H1 (cell line): ENCODE data around the gene ACER1. TPM values are rescaled to one million over a fixed set of nuclear protein-coding genes. Genes with fewer than 3 reads are reported as not detected.

Source experiments
- CBX8 ChIP-seq: fragments of 300-800, 300-1000 bp; sonication (generic); IDR thresholded peaks from 2 replicates; pipeline ENCODE4 v1.7.1; 2016; ENCODE audit warnings: low read depth, low read length, borderline replicate concordance
- CHD1 ChIP-seq: IDR thresholded peaks from 2 replicates; pipeline ENCODE4 v1.6.1; 2012; ENCODE audit warnings: low read depth, low read length, improper control_type of control experiment
- CHD7 ChIP-seq: fragments of 300-600 bp; sonication (generic); IDR thresholded peaks from 2 replicates; pipeline ENCODE4 v1.7.1; 2012; ENCODE audit warnings: low read length, moderate library complexity, mild to moderate bottlenecking, inconsistent platforms; ENCODE audit not compliant: insufficient replicate concordance
- E2F6 ChIP-seq: IDR thresholded peaks from 2 replicates; pipeline ENCODE4 v1.6.1; 2012; ENCODE audit warnings: inconsistent platforms
- EGR1 ChIP-seq: IDR thresholded peaks from 2 replicates; pipeline ENCODE4 v1.6.1; 2011; ENCODE audit warnings: low read depth, low read length, borderline replicate concordance
- FOSL1 ChIP-seq: IDR thresholded peaks from 2 replicates; pipeline ENCODE4 v1.6.1; 2011; ENCODE audit warnings: mild to moderate bottlenecking, low read depth, low read length, moderate library complexity; ENCODE audit not compliant: insufficient read depth
- HDAC6 ChIP-seq: IDR thresholded peaks from one replicate; pipeline ENCODE4 v1.7.1; 2012; ENCODE audit warnings: low read depth, mild to moderate bottlenecking, inconsistent platforms, low read length, moderate library complexity
- NRF1 ChIP-seq: IDR thresholded peaks from 2 replicates; pipeline ENCODE4 v1.6.1; 2011; ENCODE audit warnings: mild to moderate bottlenecking, low read depth, low read length, improper control_type of control experiment
- SP1 ChIP-seq: IDR thresholded peaks from 2 replicates; pipeline ENCODE4 v1.6.1; 2011; ENCODE audit warnings: low read depth, low read length
- TAF7 ChIP-seq: optimal IDR thresholded peaks from 2 replicates; pipeline ENCODE3; 2011; ENCODE audit warnings: low read depth, mild to moderate bottlenecking, inconsistent platforms, low read length, moderate library complexity, borderline replicate concordance
- YY1 ChIP-seq: IDR thresholded peaks from 2 replicates; pipeline ENCODE4 v1.6.1; 2011; ENCODE audit warnings: low read depth, mild to moderate bottlenecking, low read length
- polyA plus RNA-seq, 7 experiments: library from polyadenylated mRNA; depleted of rRNA in 3 of 7; stranded (reverse) in 5 of 7; unstranded in 2 of 7; fragments of >200 nt in 5 of 7; fragments of 200-250 nt in 2 of 7; gene quantifications; 1 replicate in 5 of 7; 2 replicates in 1 of 7; 4 replicates in 1 of 7; pipeline versions ENCODE4 v1.2.1 to v1.2.3, GENCODE V29; 2011 to 2013; ENCODE audit warnings: missing spikeins in 2 of 7, mixed read lengths in 2 of 7
- total RNA-seq: library from RNA; stranded (reverse); fragmentation: NEBNext Ultra II Directional; extraction: Animal tissue kit (Norgen Biotek cat#: 25700); gene quantifications from 2 replicates; pipeline ENCODE4 v1.2.1, GENCODE V29; 2021

ACER1 gene
- total and polyA plus RNA-seq, 2 of the 8 experiments (the other 6 are each of a cell fraction or from before 2014, with no cell fraction given): 0.05 TPM; not detected in 1

GRCh38 chr19:6372594-6373095, 39.2 kb upstream of the ACER1 start, which contains the start of gene ALKBH7 (continued):
- TF ChIP-seq CHD7: no peak
- TF ChIP-seq NRF1: no peak
- TF ChIP-seq SP1: peak; percentile 100
- no peak for TF ChIP-seq TAF7
- TF ChIP-seq FOSL1: no peak
- no peak; the same call in 1 of the 2 replicates for TF ChIP-seq EGR1
- TF ChIP-seq YY1: no peak
- no peak for TF ChIP-seq CBX8
- no peak for TF ChIP-seq HDAC6
- no peak for TF ChIP-seq CHD1
- TF ChIP-seq E2F6: no peak
